ENCODE results near the gene SUPV3L1. TPM values are rescaled to one million over a fixed set of nuclear protein-coding genes. Genes with fewer than 3 reads are reported as not detected.
A peak's percentile ranks its signal among the peaks of the same experiment; 100 is the strongest.

SUPV3L1 gene
- total and polyA plus RNA-seq, 7 donors = 20.8 to 36.2 (median 26.3) TPM

- no peak overlapping the region for H3K27ac ChIP-seq
- 74 to 79% methylated on average over 6 of the region's 6 CpGs for WGBS, 2 donors
- no peak overlapping the region for H3K4me3 ChIP-seq
- peak; percentile 62 for DNase-seq
- no peaks in the 10 kb centered on the region for H3K9me3 ChIP-seq
- H3K4me1 ChIP-seq = peaks cover 0 to 12% (median 0%) of the 10 kb centered on the region in 4 donors
- H3K27me3 ChIP-seq = no peaks in the 10 kb centered on the region
- no peak for TF ChIP-seq POLR2AphosphoS5 (IDR thresholded peaks at IDR 0.05)
- TF ChIP-seq POLR2A (IDR thresholded peaks at IDR 0.05) = no peak
- TF ChIP-seq CTCF (IDR thresholded peaks at IDR 0.05) = no peak
- TF ChIP-seq EP300 (IDR thresholded peaks at IDR 0.05) = no peak
- no peaks in the 10 kb centered on the region for H3K36me3 ChIP-seq
- intact Hi-C loops (cut with DNase I) = loop anchor here (5.0 kb wide), 2 partner anchors 272 to 397 kb away; no protein-coding TSS in a partner anchor
Observed at GRCh38 chr10:69239816-69240434, 59.9 kb downstream of the SUPV3L1 start.

- 94 to 95% methylated on average over 11 of the region's 11 CpGs for WGBS, 2 donors
- no peak overlapping the region for H3K27ac ChIP-seq
- TF ChIP-seq CTCF (IDR thresholded peaks at IDR 0.05) (no peak), EP300 (IDR thresholded peaks at IDR 0.05) (no peak), POLR2AphosphoS5 (IDR thresholded peaks at IDR 0.05) (no peak), POLR2A (IDR thresholded peaks at IDR 0.05) (no peak)
- peaks cover 0 to 12% (median 0%) of the 10 kb centered on the region in 4 donors for H3K4me1 ChIP-seq
- intact Hi-C loops (cut with DNase I) = no loop called here
- H3K9me3 ChIP-seq = no peaks in the 10 kb centered on the region
- peak; percentile 51 for DNase-seq
- H3K4me3 ChIP-seq = no peak overlapping the region
- H3K27me3 ChIP-seq = no peaks in the 10 kb centered on the region
- H3K36me3 ChIP-seq = no peaks in the 10 kb centered on the region
Observed at GRCh38 chr10:69240455-69240854, 60.4 kb downstream of the SUPV3L1 start.

- 81 to 85% methylated on average over 7 of the region's 7 CpGs for WGBS, 2 donors
- no peaks in the 10 kb centered on the region for H3K9me3 ChIP-seq
- no peaks in the 10 kb centered on the region for H3K36me3 ChIP-seq
- DNase-seq = no peak
- no peak overlapping the region for H3K27ac ChIP-seq
- no peak for TF ChIP-seq POLR2AphosphoS5 (IDR thresholded peaks at IDR 0.05)
- no peak for TF ChIP-seq POLR2A (IDR thresholded peaks at IDR 0.05)
- TF ChIP-seq EP300 (IDR thresholded peaks at IDR 0.05) = no peak
- TF ChIP-seq CTCF (IDR thresholded peaks at IDR 0.05) = no peak
- peaks cover 0 to 12% (median 0%) of the 10 kb centered on the region in 4 donors for H3K4me1 ChIP-seq
- no peak overlapping the region for H3K4me3 ChIP-seq
- intact Hi-C loops (cut with DNase I) = no loop called here
- H3K27me3 ChIP-seq = no peaks in the 10 kb centered on the region
Observed at GRCh38 chr10:69241575-69241974, 61.5 kb downstream of the SUPV3L1 start.

GRCh38 chr10:69242040-69242851 is 62.2 kb downstream of the SUPV3L1 start:
- whole genome bisulfite sequencing, 2 donors = 90 to 91% methylated on average over 11 of the region's 11 CpGs
- intact Hi-C loops (cut with DNase I) = no loop called here
- H3K9me3 ChIP-seq = no peaks in the 10 kb centered on the region
- H3K4me1 ChIP-seq = peaks cover 0 to 12% (median 0%) of the 10 kb centered on the region in 4 donors
- no peak overlapping the region for H3K27ac ChIP-seq
- no peak for TF ChIP-seq CTCF (IDR thresholded peaks at IDR 0.05)
- no peak for TF ChIP-seq EP300 (IDR thresholded peaks at IDR 0.05)
- no peak for TF ChIP-seq POLR2AphosphoS5 (IDR thresholded peaks at IDR 0.05)
- TF ChIP-seq POLR2A (IDR thresholded peaks at IDR 0.05) = no peak
- no peaks in the 10 kb centered on the region for H3K36me3 ChIP-seq
- no peak for DNase-seq
- no peak overlapping the region for H3K4me3 ChIP-seq
- no peaks in the 10 kb centered on the region for H3K27me3 ChIP-seq

Data from sigmoid colon (tissue), 7 donors.